Suprapubic skin (tissue), 3 donors: ENCODE data around the gene C4orf17.

Experiments
- EP300 ChIP-seq: sonication (generic); formaldehyde crosslinking; IDR thresholded peaks from one replicate; pipeline ENCODE4 v1.6.1; 2017; ENCODE audit warnings: antibody characterized with exemption
- TF ChIP-seq, protein P1 (sequence below), 2 donors: fragments of 200-600 bp in 1 of 2; fragments of 450-650 bp in 1 of 2; sonication (generic) in 1 of 2; IDR thresholded peaks; one replicate each; pipeline ENCODE4 v1.5.1; 2016 to 2019; ENCODE audit warnings: antibody characterized with exemption in 2 of 2, mild to moderate bottlenecking in 1 of 2, moderate library complexity in 1 of 2

DNA sequence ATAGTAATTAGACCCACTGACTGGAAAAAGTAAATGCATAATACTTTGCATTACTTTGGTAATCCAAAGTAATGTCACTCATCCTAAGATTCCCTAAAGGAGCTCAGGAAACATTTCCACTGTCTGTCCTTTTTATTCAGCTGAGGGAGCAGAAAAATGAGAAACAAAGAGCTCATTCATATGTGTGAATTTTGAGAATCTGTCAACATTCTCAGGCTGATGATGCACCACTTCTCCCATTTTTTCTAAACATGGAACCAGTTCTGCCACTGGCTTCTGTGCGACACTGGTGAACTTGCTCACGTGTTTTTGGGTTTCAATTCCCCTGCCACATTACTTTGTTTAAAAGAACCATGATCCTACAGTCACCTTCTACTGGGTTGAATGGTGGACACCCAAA, 47.3 kb upstream of the C4orf17 start:
- TF ChIP-seq, protein P1, sequence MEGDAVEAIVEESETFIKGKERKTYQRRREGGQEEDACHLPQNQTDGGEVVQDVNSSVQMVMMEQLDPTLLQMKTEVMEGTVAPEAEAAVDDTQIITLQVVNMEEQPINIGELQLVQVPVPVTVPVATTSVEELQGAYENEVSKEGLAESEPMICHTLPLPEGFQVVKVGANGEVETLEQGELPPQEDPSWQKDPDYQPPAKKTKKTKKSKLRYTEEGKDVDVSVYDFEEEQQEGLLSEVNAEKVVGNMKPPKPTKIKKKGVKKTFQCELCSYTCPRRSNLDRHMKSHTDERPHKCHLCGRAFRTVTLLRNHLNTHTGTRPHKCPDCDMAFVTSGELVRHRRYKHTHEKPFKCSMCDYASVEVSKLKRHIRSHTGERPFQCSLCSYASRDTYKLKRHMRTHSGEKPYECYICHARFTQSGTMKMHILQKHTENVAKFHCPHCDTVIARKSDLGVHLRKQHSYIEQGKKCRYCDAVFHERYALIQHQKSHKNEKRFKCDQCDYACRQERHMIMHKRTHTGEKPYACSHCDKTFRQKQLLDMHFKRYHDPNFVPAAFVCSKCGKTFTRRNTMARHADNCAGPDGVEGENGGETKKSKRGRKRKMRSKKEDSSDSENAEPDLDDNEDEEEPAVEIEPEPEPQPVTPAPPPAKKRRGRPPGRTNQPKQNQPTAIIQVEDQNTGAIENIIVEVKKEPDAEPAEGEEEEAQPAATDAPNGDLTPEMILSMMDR (IDR thresholded peaks at IDR 0.05), result no peak
- no peak for TF ChIP-seq EP300
